Keratinocyte (primary cell): ENCODE results near the gene SARS1. TPM values are rescaled to one million over a fixed set of nuclear protein-coding genes. Genes with fewer than 3 reads are reported as not detected.
A peak's percentile ranks its signal among the peaks of the same experiment; 100 is the strongest.

Experiments used
- DNase-seq: peaks from one replicate; pipeline ENCODE4 v3.0.0-alpha.2; 2011; ENCODE audit warnings: low read depth, missing footprints, low spot score
- FAIRE-seq: peaks from 2 replicates; lab custom pipeline; 2011; peaks lifted over from hg19 to GRCh38; lab: Jason Lieb, UNC
- H2AFZ ChIP-seq: 2 replicates; pipeline ENCODE4 v1.6.0; 2012; ENCODE audit warnings: low read length, control low read depth, inconsistent platforms; ENCODE audit not compliant: control insufficient read depth
- H3K27ac ChIP-seq: 2 replicates; pipeline ENCODE4 v1.5.1; 2011; ENCODE audit warnings: low read length; ENCODE audit not compliant: control insufficient read depth, insufficient read depth
- H3K27me3 ChIP-seq: 3 replicates; pipeline ENCODE4 v1.6.0; 2011; ENCODE audit warnings: low read length; ENCODE audit not compliant: control insufficient read depth, insufficient read depth; ENCODE audit errors: extremely low read depth
- H3K36me3 ChIP-seq, 2 experiments: 2 replicates in 1 of 2; 3 replicates in 1 of 2; pipeline ENCODE4 v1.5.1; 2011; ENCODE audit warnings: low read length in 2 of 2, mild to moderate bottlenecking in 1 of 2; ENCODE audit not compliant: control insufficient read depth in 2 of 2, insufficient read depth in 2 of 2; ENCODE audit errors: extremely low read depth in 1 of 2
- H3K4me1 ChIP-seq: 3 replicates; pipeline ENCODE4 v1.5.1; 2011; ENCODE audit warnings: low read length; ENCODE audit not compliant: control insufficient read depth, insufficient read depth; ENCODE audit errors: extremely low read depth
- H3K4me2 ChIP-seq: 3 replicates; pipeline ENCODE4 v1.6.0; 2011; ENCODE audit warnings: low read depth, low read length; ENCODE audit not compliant: control insufficient read depth, insufficient read depth; ENCODE audit errors: extremely low read depth
- H3K4me3 ChIP-seq, 3 experiments: fragments of 200-600 bp in 1 of 3; sonication (generic) in 1 of 3; 2 replicates in 2 of 3; 3 replicates in 1 of 3; pipeline ENCODE4 v1.5.1; 2011 to 2016; ENCODE audit warnings: low read length in 3 of 3, mild to moderate bottlenecking in 3 of 3, control low read depth in 2 of 3, inconsistent platforms in 1 of 3, low read depth in 1 of 3, mixed read lengths in 1 of 3, mixed run types in 1 of 3, moderate library complexity in 1 of 3; ENCODE audit not compliant: control insufficient read depth in 2 of 3, insufficient read depth in 2 of 3; ENCODE audit errors: extremely low read depth in 1 of 3
- H3K79me2 ChIP-seq: 2 replicates; pipeline ENCODE4 v1.6.0; 2012; ENCODE audit warnings: low read length; ENCODE audit not compliant: control insufficient read depth, insufficient read depth
- H3K9ac ChIP-seq: 3 replicates; pipeline ENCODE4 v1.6.0; 2011; ENCODE audit warnings: low read length; ENCODE audit not compliant: control insufficient read depth, insufficient read depth; ENCODE audit errors: extremely low read depth
- H3K9me1 ChIP-seq: 3 replicates; pipeline ENCODE4 v1.6.0; 2011; ENCODE audit warnings: low read length; ENCODE audit not compliant: control insufficient read depth, insufficient read depth; ENCODE audit errors: extremely low read depth
- H3K9me3 ChIP-seq: 2 replicates; pipeline ENCODE4 v1.5.1; 2012; ENCODE audit warnings: low read depth, low read length; ENCODE audit not compliant: control insufficient read depth
- H4K20me1 ChIP-seq: 3 replicates; pipeline ENCODE4 v1.6.0; 2011; ENCODE audit warnings: low read length; ENCODE audit not compliant: control insufficient read depth, insufficient read depth; ENCODE audit errors: extremely low read depth
- EZH2 ChIP-seq: IDR thresholded peaks from one replicate; pipeline ENCODE4 v1.6.1; 2012; ENCODE audit warnings: inconsistent platforms, mild to moderate bottlenecking, low read length, moderate library complexity
- dilution Hi-C: fragments of 300-500 bp; cut with MboI; formaldehyde crosslinking; loops from one replicate; pipeline ENCODE4 v1.7.0; 2020; ENCODE audit warnings: low sequenced_read_pairs; ENCODE audit not compliant: extremely low pct_ligation_motif_present
- polyA plus RNA-seq, 5 experiments: library from polyadenylated mRNA; depleted of rRNA in 3 of 5; stranded (reverse) in 3 of 5; stranded (forward) in 1 of 5; unstranded in 1 of 5; fragments of >200 nt; gene quantifications; 1 replicate in 1 of 5; 2 replicates in 3 of 5; 3 replicates in 1 of 5; pipeline versions ENCODE4 v1.2.1 to v1.2.3, GENCODE V29; 2011 to 2012; ENCODE audit warnings: missing spikeins in 2 of 5, low read depth in 1 of 5, low replicate concordance in 1 of 5
- TF ChIP-seq, protein P1 (sequence below), 3 experiments: IDR thresholded peaks in 1 of 3; conservative IDR thresholded peaks in 1 of 3; optimal IDR thresholded peaks in 1 of 3; 2 replicates in 2 of 3; 3 replicates in 1 of 3; pipeline versions ENCODE3 to v1.5.1; 2011; ENCODE audit warnings: low read length in 3 of 3, mild to moderate bottlenecking in 3 of 3, moderate library complexity in 2 of 3, control low read depth in 1 of 3, inconsistent platforms in 1 of 3; ENCODE audit not compliant: insufficient read depth in 2 of 3; ENCODE audit errors: extremely low read depth in 1 of 3

SARS1 gene
- polyA plus RNA-seq, 1 donor (not counting 4 experiments of a cell fraction or from before 2014, with no cell fraction given), result 203 TPM

DNA sequence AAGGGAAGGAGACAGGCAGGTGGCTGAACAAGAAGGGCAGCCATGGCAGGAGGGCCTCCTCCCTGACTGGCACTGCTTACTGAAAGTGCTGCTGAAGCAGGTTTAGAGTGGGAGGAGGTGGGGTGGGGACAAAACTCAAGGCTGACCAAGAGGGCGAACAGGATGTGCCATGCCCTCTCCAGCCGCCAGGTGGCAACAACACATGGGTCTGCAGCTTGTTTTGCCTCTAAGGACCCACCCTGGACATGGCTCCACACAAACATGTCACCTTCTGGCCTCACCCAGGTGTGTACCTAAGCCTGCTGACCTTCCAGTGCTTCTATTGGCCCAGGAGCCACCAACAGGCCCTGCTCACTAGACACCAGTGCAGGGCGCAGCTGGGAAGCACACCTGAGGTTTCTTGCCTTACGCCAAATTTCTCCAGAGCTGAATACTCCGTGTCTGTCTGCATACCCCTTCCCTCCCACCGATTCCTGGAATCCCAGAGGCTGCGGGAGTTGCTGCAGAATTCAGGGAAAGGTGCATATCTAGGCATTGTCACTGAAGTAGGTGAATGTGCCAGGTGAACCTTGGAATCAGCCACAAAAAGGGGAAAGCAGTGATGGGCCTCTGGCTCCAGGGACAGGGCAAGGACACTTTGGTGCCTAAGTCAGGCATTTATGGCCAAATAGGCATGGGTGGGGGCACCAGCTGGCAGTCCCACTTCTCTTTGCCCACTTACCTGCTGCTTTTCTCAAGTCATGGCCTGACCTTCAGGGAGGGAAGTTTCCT, 63.9 kb downstream of the SARS1 start:
- Histone ChIP-seq H3K4me2 (no peak overlapping the region), H3K9ac (no peak overlapping the region), H3K27me3 (no peaks in the 10 kb centered on the region), H3K9me1 (no peaks in the 10 kb centered on the region), H4K20me1 (no peaks in the 10 kb centered on the region), H3K36me3 (peaks cover 0 to 20% of the 10 kb centered on the region in 2 experiments), H3K4me3 (no peak overlapping the region), H3K79me2 (peaks cover 25% of the 10 kb centered on the region), H3K9me3 (no peaks in the 10 kb centered on the region), H3K4me1 (peaks cover 50% of the 10 kb centered on the region), H3K27ac (no peak overlapping the region), H2AFZ (no peak overlapping the region)
- TF ChIP-seq, protein P1, sequence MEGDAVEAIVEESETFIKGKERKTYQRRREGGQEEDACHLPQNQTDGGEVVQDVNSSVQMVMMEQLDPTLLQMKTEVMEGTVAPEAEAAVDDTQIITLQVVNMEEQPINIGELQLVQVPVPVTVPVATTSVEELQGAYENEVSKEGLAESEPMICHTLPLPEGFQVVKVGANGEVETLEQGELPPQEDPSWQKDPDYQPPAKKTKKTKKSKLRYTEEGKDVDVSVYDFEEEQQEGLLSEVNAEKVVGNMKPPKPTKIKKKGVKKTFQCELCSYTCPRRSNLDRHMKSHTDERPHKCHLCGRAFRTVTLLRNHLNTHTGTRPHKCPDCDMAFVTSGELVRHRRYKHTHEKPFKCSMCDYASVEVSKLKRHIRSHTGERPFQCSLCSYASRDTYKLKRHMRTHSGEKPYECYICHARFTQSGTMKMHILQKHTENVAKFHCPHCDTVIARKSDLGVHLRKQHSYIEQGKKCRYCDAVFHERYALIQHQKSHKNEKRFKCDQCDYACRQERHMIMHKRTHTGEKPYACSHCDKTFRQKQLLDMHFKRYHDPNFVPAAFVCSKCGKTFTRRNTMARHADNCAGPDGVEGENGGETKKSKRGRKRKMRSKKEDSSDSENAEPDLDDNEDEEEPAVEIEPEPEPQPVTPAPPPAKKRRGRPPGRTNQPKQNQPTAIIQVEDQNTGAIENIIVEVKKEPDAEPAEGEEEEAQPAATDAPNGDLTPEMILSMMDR (optimal IDR thresholded peaks at IDR 0.05 in 1 of 3, IDR thresholded peaks at IDR 0.05 in 1 of 3, conservative IDR thresholded peaks at IDR 0.05 in 1 of 3; ENCODE audit: extremely low read depth in 1 of 3, insufficient read depth in 2 of 3, low read length in 3 of 3), result peak; percentile 91 to 98 (median 97)
- TF ChIP-seq EZH2, result no peak
- DNase-seq (no peak), FAIRE-seq (no peak)
- dilution Hi-C loops, result no loop called here

DNA sequence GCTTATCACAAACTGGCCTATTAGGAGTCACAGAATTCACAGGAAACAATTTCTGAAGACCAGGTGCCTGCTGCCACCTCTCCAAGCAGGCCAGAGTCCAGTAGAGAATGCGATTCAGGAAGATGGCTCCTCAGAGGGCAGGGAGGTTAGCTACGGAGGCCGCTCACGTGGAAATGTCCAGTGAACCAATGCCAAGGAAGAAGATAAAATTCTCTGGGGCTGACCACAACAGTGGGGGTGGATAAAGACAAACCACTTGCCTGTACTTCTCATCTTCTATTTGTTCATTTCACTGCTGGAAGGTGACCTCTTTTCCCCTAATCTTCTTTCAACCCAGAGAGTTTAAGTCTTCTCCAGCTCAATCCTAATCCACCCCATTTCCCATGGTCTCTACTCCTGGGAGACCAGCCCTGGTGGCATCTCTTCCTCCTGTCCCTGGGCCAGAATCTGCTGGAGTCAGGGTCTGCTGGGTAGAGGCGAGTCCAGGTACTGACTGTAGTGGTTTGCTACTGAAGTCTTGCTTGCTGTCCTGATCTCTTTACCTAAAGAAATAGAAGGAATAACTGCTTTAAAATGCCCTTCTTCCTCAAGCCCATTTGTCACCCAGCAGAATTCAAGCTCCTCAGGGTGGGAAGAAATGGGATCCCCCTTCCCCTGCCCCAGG, 66.0 kb downstream of the SARS1 start:
- dilution Hi-C loops, result no loop called here
- no peak for TF ChIP-seq EZH2
- TF ChIP-seq, protein P1 (optimal IDR thresholded peaks at IDR 0.05 in 1 of 3, IDR thresholded peaks at IDR 0.05 in 1 of 3, conservative IDR thresholded peaks at IDR 0.05 in 1 of 3; ENCODE audit: extremely low read depth in 1 of 3, insufficient read depth in 2 of 3, low read length in 3 of 3), result no peak
- FAIRE-seq, result no peak

More for the DNA sequence above, 66.0 kb downstream of the SARS1 start:
- H4K20me1 ChIP-seq, result no peaks in the 10 kb centered on the region
- H2AFZ ChIP-seq, result no peak overlapping the region
- no peak for DNase-seq
- peaks cover 0 to 20% of the 10 kb centered on the region in 2 experiments for H3K36me3 ChIP-seq
- H3K27me3 ChIP-seq, result no peaks in the 10 kb centered on the region
- H3K9ac ChIP-seq, result no peak overlapping the region
- H3K9me3 ChIP-seq, result no peaks in the 10 kb centered on the region
- H3K4me2 ChIP-seq, result no peak overlapping the region
- H3K27ac ChIP-seq, result no peak overlapping the region
- H3K79me2 ChIP-seq, result peaks cover 28% of the 10 kb centered on the region
- H3K9me1 ChIP-seq, result no peaks in the 10 kb centered on the region
- H3K4me3 ChIP-seq, result no peak overlapping the region
- H3K4me1 ChIP-seq, result peaks cover 42% of the 10 kb centered on the region
